ENCODE results near the gene ANKRD16. TPM values are rescaled to one million over a fixed set of nuclear protein-coding genes. Genes with fewer than 3 reads are reported as not detected.
"Not testable (repeated sequence)": the region's sequence is repeated elsewhere in the genome, so short reads cannot be mapped to it uniquely, and the experiment has no call there.

Gene ANKRD16
- total and polyA plus RNA-seq, 4 donors, result 10.1 to 15.5 (median 12.9) TPM

DNA sequence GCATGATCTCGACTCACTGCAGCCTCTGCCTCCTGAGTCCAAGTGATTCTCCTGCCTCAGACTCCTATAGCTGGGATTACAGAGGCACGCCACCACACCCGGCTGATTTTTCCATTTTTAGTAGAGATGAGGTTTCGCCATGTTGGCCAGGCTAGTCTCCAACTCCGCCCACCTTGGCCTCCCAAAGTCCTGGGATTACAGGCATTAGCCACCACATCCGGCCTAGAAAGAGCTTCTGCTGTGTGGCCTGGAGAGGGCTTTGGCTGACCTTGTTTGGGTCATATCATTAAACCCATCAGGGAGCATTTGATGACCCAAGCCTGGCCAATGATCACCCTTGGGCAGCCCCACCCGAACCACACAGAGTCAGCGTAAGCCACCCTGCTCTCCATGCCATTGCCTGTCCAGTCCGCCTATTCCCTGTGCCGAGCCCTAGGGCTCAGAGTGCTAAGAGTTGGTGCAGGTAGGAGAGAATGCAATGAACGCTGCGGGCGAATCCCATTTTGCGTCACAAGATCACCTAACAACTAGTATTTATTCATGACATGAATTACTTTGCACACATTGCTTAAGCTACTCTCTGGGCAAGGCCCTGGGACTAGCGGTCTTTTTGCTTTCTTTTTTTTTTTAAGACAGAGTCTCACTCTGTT is 54.1 kb downstream of the ANKRD16 start:
- no peak overlapping the region for H3K27ac ChIP-seq (ENCODE audit: low read depth, low read length)
- 93% methylated on average over 7 of the region's 15 CpGs for WGBS (ENCODE audit: insufficient coverage)
- peaks cover 12% of the 10 kb centered on the region for H3K4me1 ChIP-seq (ENCODE audit: control insufficient read depth, insufficient read depth, low read length)
- no peak for DNase-seq (ENCODE audit: low read depth in 4 of 6, low spot score in 6 of 6)
- no peaks in the 10 kb centered on the region for H3K9me3 ChIP-seq (ENCODE audit: control insufficient read depth, insufficient read depth, low read length)
- H3K36me3 ChIP-seq (ENCODE audit: control insufficient read depth, insufficient read depth, low read length), result no peaks in the 10 kb centered on the region
- no peak overlapping the region for H3K4me3 ChIP-seq (ENCODE audit: low read depth, low read length)
- peaks cover 7% of the 10 kb centered on the region for H3K27me3 ChIP-seq (ENCODE audit: control insufficient read depth, insufficient read depth, low read length)

GRCh38 chr10:5833814-5834213 is 55.9 kb downstream of the ANKRD16 start:
- no peak for DNase-seq (ENCODE audit: low read depth in 4 of 6, low spot score in 6 of 6)

DNA sequence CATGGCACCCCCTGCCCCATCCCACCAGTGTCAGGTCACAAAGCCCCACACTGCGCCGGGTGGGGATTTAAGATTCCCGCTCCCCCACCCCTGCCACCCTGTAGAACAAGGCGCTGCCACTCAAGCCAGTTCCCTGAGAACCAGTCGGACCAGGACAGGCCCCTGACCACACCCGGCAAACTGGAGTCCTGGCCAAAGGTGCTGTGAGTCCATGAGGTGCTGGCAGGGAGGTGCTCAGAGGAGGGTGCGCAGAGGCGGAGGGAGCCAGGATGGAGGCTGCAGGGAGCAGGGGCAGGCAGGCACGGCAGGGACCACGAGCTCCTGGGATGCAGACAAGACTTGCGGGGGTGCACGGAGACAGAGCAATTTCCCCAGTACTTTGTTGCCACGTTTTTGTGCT is 56.7 kb downstream of the ANKRD16 start:
- WGBS (ENCODE audit: insufficient coverage), result 88% methylated on average over 10 of the region's 13 CpGs
- Histone ChIP-seq H3K36me3 (ENCODE audit: control insufficient read depth, insufficient read depth, low read length) (no peaks in the 10 kb centered on the region), H3K4me3 (ENCODE audit: low read depth, low read length) (no peak overlapping the region), H3K27me3 (ENCODE audit: control insufficient read depth, insufficient read depth, low read length) (no peaks in the 10 kb centered on the region), H3K9me3 (ENCODE audit: control insufficient read depth, insufficient read depth, low read length) (no peaks in the 10 kb centered on the region), H3K4me1 (ENCODE audit: control insufficient read depth, insufficient read depth, low read length) (no peaks in the 10 kb centered on the region), H3K27ac (ENCODE audit: low read depth, low read length) (no peak overlapping the region)
- DNase-seq (ENCODE audit: low read depth in 4 of 6, low spot score in 6 of 6), result no peak

More at GRCh38 chr10:5833814-5834213, 55.9 kb downstream of the ANKRD16 start:
- WGBS (ENCODE audit: insufficient coverage), result 59% methylated on average over 6 of the region's 6 CpGs
- H3K9me3 ChIP-seq (ENCODE audit: control insufficient read depth, insufficient read depth, low read length), result no peaks in the 10 kb centered on the region
- no peak overlapping the region for H3K27ac ChIP-seq (ENCODE audit: low read depth, low read length)
- no peak overlapping the region for H3K4me3 ChIP-seq (ENCODE audit: low read depth, low read length)
- no peaks in the 10 kb centered on the region for H3K4me1 ChIP-seq (ENCODE audit: control insufficient read depth, insufficient read depth, low read length)
- no peaks in the 10 kb centered on the region for H3K36me3 ChIP-seq (ENCODE audit: control insufficient read depth, insufficient read depth, low read length)
- H3K27me3 ChIP-seq (ENCODE audit: control insufficient read depth, insufficient read depth, low read length), result no peaks in the 10 kb centered on the region

GRCh38 chr10:5831446-5831782 is 58.3 kb downstream of the ANKRD16 start:
- H3K27ac ChIP-seq (ENCODE audit: low read depth, low read length), result no peak overlapping the region
- WGBS (ENCODE audit: insufficient coverage), result 91% methylated on average over 7 of the region's 8 CpGs
- no peak overlapping the region for H3K4me3 ChIP-seq (ENCODE audit: low read depth, low read length)
- H3K27me3 ChIP-seq (ENCODE audit: control insufficient read depth, insufficient read depth, low read length), result no peaks in the 10 kb centered on the region
- no peak for DNase-seq (ENCODE audit: low read depth in 4 of 6, low spot score in 6 of 6)
- H3K4me1 ChIP-seq (ENCODE audit: control insufficient read depth, insufficient read depth, low read length), result no peaks in the 10 kb centered on the region
- H3K36me3 ChIP-seq (ENCODE audit: control insufficient read depth, insufficient read depth, low read length), result no peaks in the 10 kb centered on the region
- no peaks in the 10 kb centered on the region for H3K9me3 ChIP-seq (ENCODE audit: control insufficient read depth, insufficient read depth, low read length)

GRCh38 chr10:5830629-5831445 is 58.9 kb downstream of the ANKRD16 start:
- H3K27me3 ChIP-seq (ENCODE audit: control insufficient read depth, insufficient read depth, low read length), result no peaks in the 10 kb centered on the region
- H3K9me3 ChIP-seq (ENCODE audit: control insufficient read depth, insufficient read depth, low read length), result no peaks in the 10 kb centered on the region
- H3K4me3 ChIP-seq (ENCODE audit: low read depth, low read length), result no peak overlapping the region
- no peak for DNase-seq (ENCODE audit: low read depth in 4 of 6, low spot score in 6 of 6)
- 94% methylated on average over 14 of the region's 14 CpGs for WGBS (ENCODE audit: insufficient coverage)
- no peaks in the 10 kb centered on the region for H3K4me1 ChIP-seq (ENCODE audit: control insufficient read depth, insufficient read depth, low read length)
- H3K36me3 ChIP-seq (ENCODE audit: control insufficient read depth, insufficient read depth, low read length), result no peaks in the 10 kb centered on the region
- H3K27ac ChIP-seq (ENCODE audit: low read depth, low read length), result no peak overlapping the region

GRCh38 chr10:5829267-5829666 is 60.4 kb downstream of the ANKRD16 start:
- WGBS (ENCODE audit: insufficient coverage), result 93% methylated on average over 2 of the region's 9 CpGs
- H3K4me3 ChIP-seq (ENCODE audit: low read depth, low read length), result no peak overlapping the region
- no peak for DNase-seq (ENCODE audit: low read depth in 4 of 6, low spot score in 6 of 6)

DNA sequence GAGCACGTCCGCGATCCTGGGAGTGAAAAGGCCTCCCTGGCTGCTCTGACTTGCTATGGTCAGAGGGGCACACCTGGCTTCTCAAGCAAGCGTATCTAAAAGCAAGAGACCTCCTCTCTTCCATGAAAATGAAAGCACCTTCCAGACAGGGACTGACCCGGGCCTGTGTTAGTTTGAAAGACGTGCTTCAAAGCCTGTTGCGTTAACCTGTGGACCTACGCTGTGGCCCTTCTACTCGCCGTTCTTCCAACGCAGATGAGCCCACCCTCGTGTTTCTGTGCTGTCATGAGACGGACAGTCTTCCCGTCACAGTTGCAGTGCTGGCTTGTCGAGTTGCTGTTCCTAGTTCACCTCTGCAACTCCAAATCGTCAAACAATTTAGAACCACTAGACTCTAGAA is 61.0 kb downstream of the ANKRD16 start:
- DNase-seq (ENCODE audit: low read depth in 4 of 6, low spot score in 6 of 6), result no peak
- no peaks in the 10 kb centered on the region for H3K9me3 ChIP-seq (ENCODE audit: control insufficient read depth, insufficient read depth, low read length)
- 90% methylated on average over 16 of the region's 16 CpGs for WGBS (ENCODE audit: insufficient coverage)
- H3K27me3 ChIP-seq (ENCODE audit: control insufficient read depth, insufficient read depth, low read length), result no peaks in the 10 kb centered on the region
- H3K4me3 ChIP-seq (ENCODE audit: low read depth, low read length), result no peak overlapping the region
- H3K27ac ChIP-seq (ENCODE audit: low read depth, low read length), result no peak overlapping the region
- no peaks in the 10 kb centered on the region for H3K36me3 ChIP-seq (ENCODE audit: control insufficient read depth, insufficient read depth, low read length)
- no peaks in the 10 kb centered on the region for H3K4me1 ChIP-seq (ENCODE audit: control insufficient read depth, insufficient read depth, low read length)

More at GRCh38 chr10:5829267-5829666, 60.4 kb downstream of the ANKRD16 start:
- Histone ChIP-seq H3K4me1 (ENCODE audit: control insufficient read depth, insufficient read depth, low read length) (no peaks in the 10 kb centered on the region), H3K27ac (ENCODE audit: low read depth, low read length) (no peak overlapping the region), H3K27me3 (ENCODE audit: control insufficient read depth, insufficient read depth, low read length) (no peaks in the 10 kb centered on the region), H3K36me3 (ENCODE audit: control insufficient read depth, insufficient read depth, low read length) (no peaks in the 10 kb centered on the region), H3K9me3 (ENCODE audit: control insufficient read depth, insufficient read depth, low read length) (no peaks in the 10 kb centered on the region)

- no peak overlapping the region for H3K27ac ChIP-seq (ENCODE audit: low read depth, low read length)
- DNase-seq (ENCODE audit: low read depth in 4 of 6, low spot score in 6 of 6), result no peak
- no peak overlapping the region for H3K4me3 ChIP-seq (ENCODE audit: low read depth, low read length)
- H3K27me3 ChIP-seq (ENCODE audit: control insufficient read depth, insufficient read depth, low read length), result no peaks in the 10 kb centered on the region
- H3K4me1 ChIP-seq (ENCODE audit: control insufficient read depth, insufficient read depth, low read length), result no peaks in the 10 kb centered on the region
- H3K9me3 ChIP-seq (ENCODE audit: control insufficient read depth, insufficient read depth, low read length), result no peaks in the 10 kb centered on the region
- H3K36me3 ChIP-seq (ENCODE audit: control insufficient read depth, insufficient read depth, low read length), result no peaks in the 10 kb centered on the region
- WGBS (ENCODE audit: insufficient coverage), result 78% methylated on average over 4 of the region's 6 CpGs
These were observed 61.9 kb downstream of the ANKRD16 start for GRCh38 chr10:5827841-5828240.

DNA sequence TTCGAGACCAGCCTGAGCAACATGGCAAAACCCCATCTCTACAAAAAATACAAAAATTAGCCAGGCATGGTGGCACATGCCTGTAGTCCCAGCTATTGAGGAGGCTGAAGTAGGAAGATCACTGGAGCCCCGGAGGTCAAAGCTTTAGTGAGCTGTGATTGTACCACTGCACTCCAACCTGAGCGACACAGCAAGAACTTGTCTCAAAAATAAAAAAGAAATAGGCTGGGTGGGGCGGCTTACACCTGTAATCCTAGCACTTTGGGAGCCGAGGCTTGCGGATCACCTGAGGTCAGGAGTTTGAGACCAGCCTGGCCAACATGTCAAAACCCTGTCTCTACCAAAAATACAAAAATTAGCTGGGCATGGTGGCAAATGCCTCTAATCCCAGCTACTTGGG is 63.2 kb downstream of the ANKRD16 start:
- not testable (repeated sequence) for H3K4me1 ChIP-seq (ENCODE audit: control insufficient read depth, insufficient read depth, low read length); H3K4me3 ChIP-seq (ENCODE audit: low read depth, low read length); H3K27ac ChIP-seq (ENCODE audit: low read depth, low read length); H3K36me3 ChIP-seq (ENCODE audit: control insufficient read depth, insufficient read depth, low read length); H3K27me3 ChIP-seq (ENCODE audit: control insufficient read depth, insufficient read depth, low read length); H3K9me3 ChIP-seq (ENCODE audit: control insufficient read depth, insufficient read depth, low read length); DNase-seq (ENCODE audit: low read depth in 4 of 6, low spot score in 6 of 6)
- WGBS (ENCODE audit: insufficient coverage), result 97% methylated on average over 4 of the region's 6 CpGs

GRCh38 chr10:5818894-5819293 is 70.8 kb downstream of the ANKRD16 start:
- no peak overlapping the region for H3K4me3 ChIP-seq (ENCODE audit: low read depth, low read length)
- no peak for DNase-seq (ENCODE audit: low read depth in 4 of 6, low spot score in 6 of 6)
- H3K27me3 ChIP-seq (ENCODE audit: control insufficient read depth, insufficient read depth, low read length), result no peaks in the 10 kb centered on the region
- no peaks in the 10 kb centered on the region for H3K9me3 ChIP-seq (ENCODE audit: control insufficient read depth, insufficient read depth, low read length)
- WGBS (ENCODE audit: insufficient coverage), result 94% methylated on average over 5 of the region's 6 CpGs
- H3K27ac ChIP-seq (ENCODE audit: low read depth, low read length), result no peak overlapping the region
- no peaks in the 10 kb centered on the region for H3K4me1 ChIP-seq (ENCODE audit: control insufficient read depth, insufficient read depth, low read length)
- no peaks in the 10 kb centered on the region for H3K36me3 ChIP-seq (ENCODE audit: control insufficient read depth, insufficient read depth, low read length)

Data from spinal cord (tissue), 10 donors.